Neural cell (in vitro differentiated cells): Measurements from ENCODE around the gene POLR1A. TPM values are rescaled to one million over a fixed set of nuclear protein-coding genes. Genes with fewer than 3 reads are reported as not detected.

Source experiments
- H2AFZ ChIP-seq: fragments of 200-600, 300-800 bp; sonication (generic), shearing (Covaris generic); 2 replicates; pipeline ENCODE4 v1.6.0; 2014; ENCODE audit warnings: low read depth, mild to moderate bottlenecking, antibody characterized with exemption, low read length, moderate library complexity
- H3F3A ChIP-seq: fragments of 200-600 bp; shearing (Covaris generic); 2 replicates; pipeline ENCODE4 v1.6.1; 2016; ENCODE audit warnings: mild to moderate bottlenecking, moderate library complexity, mixed read lengths, antibody characterized with exemption, low read length; ENCODE audit not compliant: insufficient read depth, poor library complexity, severe bottlenecking
- H3K27ac ChIP-seq: fragments of 200-600, 300-800 bp; sonication (generic), shearing (Covaris generic); 2 replicates; pipeline ENCODE4 v1.5.1; 2014; ENCODE audit warnings: mild to moderate bottlenecking, low read length, moderate library complexity
- H3K27me3 ChIP-seq: fragments of 300-800, 200-600 bp; sonication (generic), shearing (Covaris generic); 2 replicates; pipeline ENCODE4 v1.6.0; 2014; ENCODE audit warnings: mild to moderate bottlenecking, low read depth, low read length, moderate library complexity; ENCODE audit not compliant: insufficient read depth
- H3K36me3 ChIP-seq: fragments of 300-800, 200-600 bp; sonication (generic), shearing (Covaris generic); 2 replicates; pipeline ENCODE4 v1.5.1; 2014; ENCODE audit warnings: mild to moderate bottlenecking, antibody characterized with exemption, low read length, moderate library complexity; ENCODE audit not compliant: insufficient read depth
- H3K4me2 ChIP-seq: fragments of 300-800, 200-600 bp; sonication (generic), shearing (Covaris generic); 2 replicates; pipeline ENCODE4 v1.6.0; 2014; ENCODE audit warnings: mild to moderate bottlenecking, low read length
- H3K4me3 ChIP-seq: fragments of 300-800, 200-600 bp; sonication (generic), shearing (Covaris generic); 2 replicates; pipeline ENCODE4 v1.5.1; 2014; ENCODE audit warnings: mild to moderate bottlenecking, low read length, moderate library complexity
- H3K79me2 ChIP-seq: fragments of 200-600 bp; shearing (Covaris generic); replicated peaks from 2 replicates; pipeline ENCODE4 v1.6.0; 2014; ENCODE audit warnings: mild to moderate bottlenecking, low read length, moderate library complexity; ENCODE audit not compliant: insufficient read depth
- H3K9ac ChIP-seq: fragments of 300-800, 200-600 bp; sonication (generic), shearing (Covaris generic); 2 replicates; pipeline ENCODE4 v1.6.1; 2016; ENCODE audit warnings: mild to moderate bottlenecking, low read length, mixed read lengths
- H3K9me2 ChIP-seq: fragments of 200-600 bp; shearing (Covaris generic); 2 replicates; pipeline ENCODE4 v1.6.1; 2016; ENCODE audit warnings: mild to moderate bottlenecking, low read length, mixed read lengths; ENCODE audit not compliant: insufficient read depth
- H3K9me3 ChIP-seq: fragments of 200-600, 300-800 bp; sonication (generic), shearing (Covaris generic); 2 replicates; pipeline ENCODE4 v1.6.1; 2016; ENCODE audit warnings: mild to moderate bottlenecking, mixed run types, low read length, moderate library complexity, mixed read lengths
- H4K20me1 ChIP-seq: fragments of 200-600 bp; shearing (Covaris generic); 2 replicates; pipeline ENCODE4 v1.6.1; 2016; ENCODE audit warnings: mild to moderate bottlenecking, mixed run types; ENCODE audit not compliant: insufficient read depth
- EP300 ChIP-seq: fragments of 450-650 bp; conservative IDR thresholded peaks from 2 replicates; pipeline ENCODE4 v1.6.1; 2014; ENCODE audit warnings: antibody characterized with exemption, mild to moderate bottlenecking, moderate library complexity; ENCODE audit not compliant: poor library complexity, severe bottlenecking
- EZH2 ChIP-seq: fragments of 200-600, 300-800 bp; shearing (Covaris generic), sonication (generic); IDR thresholded peaks from 2 replicates; pipeline ENCODE4 v1.6.1; 2014; ENCODE audit warnings: antibody characterized with exemption, low read length, borderline replicate concordance, mild to moderate bottlenecking; ENCODE audit not compliant: insufficient read depth, poor library complexity, severe bottlenecking
- MXI1 ChIP-seq: fragments of 450-650 bp; conservative IDR thresholded peaks from 2 replicates; pipeline ENCODE4 v1.6.1; 2014; ENCODE audit warnings: antibody characterized with exemption, mild to moderate bottlenecking; ENCODE audit not compliant: poor library complexity, severe bottlenecking
- POLR2AphosphoS5 ChIP-seq: IDR thresholded peaks from 2 replicates; pipeline ENCODE4 v1.6.1; 2012
- SMC3 ChIP-seq: fragments of 450-650 bp; conservative IDR thresholded peaks from 2 replicates; pipeline ENCODE4 v1.6.1; 2014; ENCODE audit warnings: antibody characterized with exemption, mild to moderate bottlenecking, moderate library complexity; ENCODE audit not compliant: poor library complexity
- TAF1 ChIP-seq: IDR thresholded peaks from 2 replicates; pipeline ENCODE4 v1.6.1; 2012; ENCODE audit warnings: low read depth
- polyA plus RNA-seq: library from polyadenylated mRNA; depleted of rRNA; stranded (reverse); fragments of >200 nt; gene quantifications from 2 replicates; pipeline ENCODE4 v1.2.3, GENCODE V29; 2014
- TF ChIP-seq, protein P1 (sequence below): fragments of 450-650 bp; IDR thresholded peaks from 2 replicates; pipeline ENCODE4 v1.5.1; 2014; ENCODE audit warnings: antibody characterized with exemption, mild to moderate bottlenecking, moderate library complexity; ENCODE audit not compliant: poor library complexity, severe bottlenecking
- TF ChIP-seq, protein P2 (sequence below): IDR thresholded peaks from 2 replicates; pipeline ENCODE4 v1.6.1; 2012; ENCODE audit warnings: borderline replicate concordance

POLR1A gene
- polyA plus RNA-seq, 1 donor from 2014 or later, result 5.4 TPM

DNA sequence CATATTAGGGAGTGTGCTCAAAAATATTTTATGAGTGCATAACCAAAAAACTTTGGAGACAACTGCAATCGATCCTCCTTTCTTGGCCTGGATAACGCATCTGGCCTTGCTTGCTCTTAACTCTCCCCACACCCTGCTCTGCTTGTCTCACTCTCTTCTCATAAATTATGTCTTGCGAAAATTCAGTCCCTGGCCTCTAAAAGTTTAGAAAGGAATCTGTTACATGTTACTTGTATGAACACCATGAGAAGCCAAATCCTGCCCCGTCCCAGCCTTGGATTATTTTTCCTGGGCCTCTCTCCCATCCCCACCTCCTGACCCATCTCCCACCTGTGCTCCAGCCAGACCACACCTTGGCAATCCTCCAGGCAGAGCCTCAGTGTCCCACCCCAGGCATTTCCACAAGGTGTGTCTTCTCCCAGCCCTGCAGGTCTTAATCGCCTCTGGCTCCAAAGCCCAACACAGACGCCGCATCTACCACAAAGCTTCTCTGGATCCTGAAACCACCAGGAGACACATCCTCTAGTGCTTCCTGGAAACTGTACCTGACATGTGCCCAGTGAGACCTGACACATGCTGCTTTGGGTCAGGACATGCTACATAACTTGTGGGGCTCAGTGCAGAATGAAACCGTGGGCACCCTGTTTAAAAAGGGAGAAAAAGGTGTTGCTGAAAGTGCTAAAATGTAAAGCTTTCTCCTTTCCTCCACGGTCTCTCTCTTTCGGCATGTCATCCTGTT, 117.3 kb downstream of the POLR1A start:
- H3F3A ChIP-seq, result no peaks in the 10 kb centered on the region

DNA sequence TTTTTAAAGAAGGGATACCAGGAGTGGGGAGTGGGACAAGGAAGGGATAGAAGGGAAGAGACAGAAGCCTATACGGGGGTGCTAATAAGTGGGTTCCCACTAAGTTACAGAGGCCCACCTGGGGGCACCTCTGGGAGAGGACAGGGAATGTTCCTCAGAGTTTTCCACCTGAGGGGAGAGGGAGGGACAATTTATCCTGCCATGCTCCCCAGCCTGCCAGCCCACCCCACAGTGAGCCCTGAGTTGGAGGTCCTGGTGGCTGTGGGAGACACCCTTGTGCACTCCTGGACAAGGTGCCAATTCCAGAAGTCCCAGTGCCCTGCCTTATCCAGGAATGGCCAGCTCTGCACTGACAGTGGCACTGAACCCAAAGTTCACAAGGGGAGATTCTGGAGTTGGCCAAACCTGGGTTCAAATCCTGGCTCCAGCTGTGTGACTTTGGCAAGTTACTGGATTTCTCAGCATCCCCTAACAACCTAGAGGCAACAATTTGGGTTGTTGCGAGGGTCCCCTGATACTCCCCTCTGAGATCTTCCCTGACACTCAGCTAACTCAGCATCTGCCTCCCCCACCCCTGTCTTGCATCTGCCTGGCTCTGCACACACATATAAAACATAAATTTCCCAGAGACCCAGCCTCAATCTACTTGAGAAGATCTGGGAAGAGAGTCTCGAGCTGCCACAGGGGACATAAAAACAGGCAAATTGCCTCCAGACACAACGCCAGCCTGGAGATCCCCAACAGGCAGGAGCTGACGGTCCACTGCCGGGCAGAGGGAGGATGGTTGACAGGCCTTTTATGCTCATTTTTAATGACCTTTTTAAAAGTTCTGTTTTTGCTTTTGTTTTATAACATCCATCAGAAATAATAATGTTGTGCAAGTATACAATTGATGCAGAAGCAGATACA, 118.2 kb downstream of the POLR1A start:
- no peak overlapping the region for H3K9ac ChIP-seq
- H3K9me2 ChIP-seq, result no peaks in the 10 kb centered on the region
- H3K79me2 ChIP-seq, result no peaks in the 10 kb centered on the region
- no peaks in the 10 kb centered on the region for H3K36me3 ChIP-seq
- no peaks in the 10 kb centered on the region for H4K20me1 ChIP-seq
- no peak overlapping the region for H2AFZ ChIP-seq
- no peak overlapping the region for H3K27ac ChIP-seq
- H3K4me2 ChIP-seq, result no peak overlapping the region
- H3K4me3 ChIP-seq, result no peak overlapping the region
- no peaks in the 10 kb centered on the region for H3F3A ChIP-seq
- H3K9me3 ChIP-seq, result no peaks in the 10 kb centered on the region
- H3K27me3 ChIP-seq, result no peaks in the 10 kb centered on the region
- TF ChIP-seq, protein P1, sequence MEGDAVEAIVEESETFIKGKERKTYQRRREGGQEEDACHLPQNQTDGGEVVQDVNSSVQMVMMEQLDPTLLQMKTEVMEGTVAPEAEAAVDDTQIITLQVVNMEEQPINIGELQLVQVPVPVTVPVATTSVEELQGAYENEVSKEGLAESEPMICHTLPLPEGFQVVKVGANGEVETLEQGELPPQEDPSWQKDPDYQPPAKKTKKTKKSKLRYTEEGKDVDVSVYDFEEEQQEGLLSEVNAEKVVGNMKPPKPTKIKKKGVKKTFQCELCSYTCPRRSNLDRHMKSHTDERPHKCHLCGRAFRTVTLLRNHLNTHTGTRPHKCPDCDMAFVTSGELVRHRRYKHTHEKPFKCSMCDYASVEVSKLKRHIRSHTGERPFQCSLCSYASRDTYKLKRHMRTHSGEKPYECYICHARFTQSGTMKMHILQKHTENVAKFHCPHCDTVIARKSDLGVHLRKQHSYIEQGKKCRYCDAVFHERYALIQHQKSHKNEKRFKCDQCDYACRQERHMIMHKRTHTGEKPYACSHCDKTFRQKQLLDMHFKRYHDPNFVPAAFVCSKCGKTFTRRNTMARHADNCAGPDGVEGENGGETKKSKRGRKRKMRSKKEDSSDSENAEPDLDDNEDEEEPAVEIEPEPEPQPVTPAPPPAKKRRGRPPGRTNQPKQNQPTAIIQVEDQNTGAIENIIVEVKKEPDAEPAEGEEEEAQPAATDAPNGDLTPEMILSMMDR, result no peak
- TF ChIP-seq MXI1 (no peak), SMC3 (no peak), EP300 (no peak), TAF1 (no peak), EZH2 (no peak), POLR2AphosphoS5 (no peak)
- TF ChIP-seq, protein P2, sequence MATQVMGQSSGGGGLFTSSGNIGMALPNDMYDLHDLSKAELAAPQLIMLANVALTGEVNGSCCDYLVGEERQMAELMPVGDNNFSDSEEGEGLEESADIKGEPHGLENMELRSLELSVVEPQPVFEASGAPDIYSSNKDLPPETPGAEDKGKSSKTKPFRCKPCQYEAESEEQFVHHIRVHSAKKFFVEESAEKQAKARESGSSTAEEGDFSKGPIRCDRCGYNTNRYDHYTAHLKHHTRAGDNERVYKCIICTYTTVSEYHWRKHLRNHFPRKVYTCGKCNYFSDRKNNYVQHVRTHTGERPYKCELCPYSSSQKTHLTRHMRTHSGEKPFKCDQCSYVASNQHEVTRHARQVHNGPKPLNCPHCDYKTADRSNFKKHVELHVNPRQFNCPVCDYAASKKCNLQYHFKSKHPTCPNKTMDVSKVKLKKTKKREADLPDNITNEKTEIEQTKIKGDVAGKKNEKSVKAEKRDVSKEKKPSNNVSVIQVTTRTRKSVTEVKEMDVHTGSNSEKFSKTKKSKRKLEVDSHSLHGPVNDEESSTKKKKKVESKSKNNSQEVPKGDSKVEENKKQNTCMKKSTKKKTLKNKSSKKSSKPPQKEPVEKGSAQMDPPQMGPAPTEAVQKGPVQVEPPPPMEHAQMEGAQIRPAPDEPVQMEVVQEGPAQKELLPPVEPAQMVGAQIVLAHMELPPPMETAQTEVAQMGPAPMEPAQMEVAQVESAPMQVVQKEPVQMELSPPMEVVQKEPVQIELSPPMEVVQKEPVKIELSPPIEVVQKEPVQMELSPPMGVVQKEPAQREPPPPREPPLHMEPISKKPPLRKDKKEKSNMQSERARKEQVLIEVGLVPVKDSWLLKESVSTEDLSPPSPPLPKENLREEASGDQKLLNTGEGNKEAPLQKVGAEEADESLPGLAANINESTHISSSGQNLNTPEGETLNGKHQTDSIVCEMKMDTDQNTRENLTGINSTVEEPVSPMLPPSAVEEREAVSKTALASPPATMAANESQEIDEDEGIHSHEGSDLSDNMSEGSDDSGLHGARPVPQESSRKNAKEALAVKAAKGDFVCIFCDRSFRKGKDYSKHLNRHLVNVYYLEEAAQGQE, result no peak

More for the DNA sequence above, 117.3 kb downstream of the POLR1A start:
- no peak overlapping the region for H2AFZ ChIP-seq
- no peaks in the 10 kb centered on the region for H3K79me2 ChIP-seq
- H3K36me3 ChIP-seq, result no peaks in the 10 kb centered on the region
- H3K4me3 ChIP-seq, result no peak overlapping the region
- H3K4me2 ChIP-seq, result no peak overlapping the region
- no peak overlapping the region for H3K27ac ChIP-seq
- H3K27me3 ChIP-seq, result no peaks in the 10 kb centered on the region
- H3K9me3 ChIP-seq, result no peaks in the 10 kb centered on the region
- H3K9me2 ChIP-seq, result no peaks in the 10 kb centered on the region
- TF ChIP-seq POLR2AphosphoS5 (no peak), EZH2 (no peak), TAF1 (no peak), EP300 (no peak)
- TF ChIP-seq, protein P1, result no peak
- TF ChIP-seq, protein P2, result no peak
- no peaks in the 10 kb centered on the region for H4K20me1 ChIP-seq
- H3K9ac ChIP-seq, result no peak overlapping the region
